Stimulated activated CD8-positive, alpha-beta memory T cell treated with anti-CD3 and anti-CD28 coated beads, Interleukin-15, amount 100 ng/mL, for 48 hours (primary cell): ENCODE measurements around the gene HNRNPU.

Experiments used
- DNase-seq, 2 donors: peaks; one replicate each; pipeline ENCODE4 v3.0.0-alpha.2; 2020; ENCODE audit warnings: low read depth in 2 of 2

HNRNPU gene

GRCh38 chr1:244864253-244865027, at the start of gene HNRNPU:
Gene HNRNPU (minus strand): TSS chr1:244864543. CDS start chr1:244864307, 236 bp downstream.
- DNase-seq: peak; percentile 95

- DNase-seq: no peak
Observed at GRCh38 chr1:244913806-244914205, 49.5 kb upstream of the HNRNPU start.

- no peak for DNase-seq
Observed at GRCh38 chr1:244904119-244904518, 39.8 kb upstream of the HNRNPU start.

- no peak for DNase-seq
Observed at GRCh38 chr1:244901400-244902015, 37.2 kb upstream of the HNRNPU start.

- DNase-seq: no peak
Observed at GRCh38 chr1:244897476-244898254, 33.3 kb upstream of the HNRNPU start.

GRCh38 chr1:244896550-244896949, 32.2 kb upstream of the HNRNPU start:
- DNase-seq: no peak

- DNase-seq: no peak
Observed at GRCh38 chr1:244893836-244894235, 29.5 kb upstream of the HNRNPU start.

- no peak for DNase-seq
Observed at GRCh38 chr1:244887281-244887680, 22.9 kb upstream of the HNRNPU start.

- DNase-seq: no peak
Observed at GRCh38 chr1:244881552-244882280, 17.4 kb upstream of the HNRNPU start.

- DNase-seq: no peak
Observed at GRCh38 chr1:244878681-244879080, 14.3 kb upstream of the HNRNPU start.

GRCh38 chr1:244876228-244876910, 12.0 kb upstream of the HNRNPU start:
- no peak for DNase-seq

- DNase-seq: no peak
Observed at GRCh38 chr1:244874974-244875579, 10.7 kb upstream of the HNRNPU start.

- no peak for DNase-seq
Observed at GRCh38 chr1:244869950-244870349, 5.6 kb upstream of the HNRNPU start.

GRCh38 chr1:244869364-244869827, 5.1 kb upstream of the HNRNPU start:
- no peak for DNase-seq

- DNase-seq: no peak
Observed at GRCh38 chr1:244868484-244869363, 4.4 kb upstream of the HNRNPU start.

- no peak for DNase-seq
Observed at GRCh38 chr1:244866355-244866754, 2.0 kb upstream of the HNRNPU start.

- DNase-seq: no peak
Observed at GRCh38 chr1:244865820-244866219, 1.5 kb upstream of the HNRNPU start.

GRCh38 chr1:244865028-244865371, 657 bp upstream of the HNRNPU start:
- DNase-seq: no peak

- DNase-seq: peak; percentile 8 to 10
Observed at GRCh38 chr1:244863491-244864252, 671 bp downstream of the HNRNPU start.
